Trophoblast cell (in vitro differentiated cells and primary cell): ENCODE measurements around the gene DNASE1L2.

Experiments
- DNase-seq, 2 donors: peaks; one replicate each; pipeline ENCODE4 v3.0.0-alpha.2; 2016
- H2AFZ ChIP-seq: 2 replicates; pipeline ENCODE4 v1.6.1; 2013; ENCODE audit warnings: low read length, moderate library complexity, mild to moderate bottlenecking; ENCODE audit not compliant: insufficient read depth, poor library complexity
- H2AK5ac ChIP-seq: 2 replicates; pipeline ENCODE4 v1.6.1; 2013; ENCODE audit warnings: mild to moderate bottlenecking, low read length
- H2BK120ac ChIP-seq: 2 replicates; pipeline ENCODE4 v1.6.1; 2013; ENCODE audit warnings: low read length, mild to moderate bottlenecking, moderate library complexity; ENCODE audit not compliant: insufficient read depth, poor library complexity
- H2BK12ac ChIP-seq: 2 replicates; pipeline ENCODE4 v1.6.1; 2013; ENCODE audit warnings: mild to moderate bottlenecking, low read length, moderate library complexity
- H2BK5ac ChIP-seq: 2 replicates; pipeline ENCODE4 v1.6.1; 2013; ENCODE audit warnings: low read length, low read depth, moderate library complexity, mild to moderate bottlenecking; ENCODE audit not compliant: poor library complexity
- H3K14ac ChIP-seq: 2 replicates; pipeline ENCODE4 v1.6.1; 2013; ENCODE audit warnings: mild to moderate bottlenecking, low read length
- H3K18ac ChIP-seq: 2 replicates; pipeline ENCODE4 v1.6.1; 2013; ENCODE audit warnings: mild to moderate bottlenecking, low read length
- H3K23ac ChIP-seq: 2 replicates; pipeline ENCODE4 v1.6.1; 2013; ENCODE audit warnings: low read length
- H3K27ac ChIP-seq: 2 replicates; pipeline ENCODE4 v1.5.1; 2013; ENCODE audit warnings: low read depth, mild to moderate bottlenecking, inconsistent platforms, low read length, moderate library complexity
- H3K27me3 ChIP-seq: 2 replicates; pipeline ENCODE4 v1.6.1; 2013; ENCODE audit warnings: inconsistent platforms, mild to moderate bottlenecking, low read length, moderate library complexity; ENCODE audit not compliant: insufficient read depth
- H3K36me3 ChIP-seq, 2 experiments: 1 replicate in 1 of 2; 2 replicates in 1 of 2; pipeline ENCODE4 v1.6.1; 2013; ENCODE audit warnings: low read length in 2 of 2, mild to moderate bottlenecking in 2 of 2, moderate library complexity in 1 of 2; ENCODE audit not compliant: insufficient read depth in 2 of 2, control insufficient read depth in 1 of 2
- H3K4ac ChIP-seq: 2 replicates; pipeline ENCODE4 v1.6.1; 2013; ENCODE audit warnings: low read depth, mild to moderate bottlenecking, low read length, moderate library complexity
- H3K4me1 ChIP-seq, 2 experiments: 1 replicate in 1 of 2; 2 replicates in 1 of 2; pipeline ENCODE4 v1.6.1; 2013; ENCODE audit warnings: low read length in 2 of 2, mild to moderate bottlenecking in 2 of 2, moderate library complexity in 1 of 2; ENCODE audit not compliant: insufficient read depth in 2 of 2, control insufficient read depth in 1 of 2
- H3K4me2 ChIP-seq: 2 replicates; pipeline ENCODE4 v1.6.1; 2013; ENCODE audit warnings: inconsistent platforms, mild to moderate bottlenecking, low read length, moderate library complexity
- H3K4me3 ChIP-seq: 2 replicates; pipeline ENCODE4 v1.5.1; 2013; ENCODE audit warnings: mild to moderate bottlenecking, low read depth, low read length, inconsistent platforms
- H3K79me1 ChIP-seq: one replicate; pipeline ENCODE4 v1.6.1; 2013; ENCODE audit warnings: low read length
- H3K79me2 ChIP-seq: 2 replicates; pipeline ENCODE4 v1.6.1; 2013; ENCODE audit warnings: low read length, mild to moderate bottlenecking; ENCODE audit not compliant: control insufficient read depth, insufficient read depth, poor library complexity
- H3K9ac ChIP-seq: 2 replicates; pipeline ENCODE4 v1.6.1; 2013; ENCODE audit warnings: mild to moderate bottlenecking, low read length
- H3K9me3 ChIP-seq: 2 replicates; pipeline ENCODE4 v1.6.1; 2013; ENCODE audit warnings: low read depth, mild to moderate bottlenecking, control low read depth, inconsistent platforms, low read length; ENCODE audit not compliant: insufficient read depth
- H4K12ac ChIP-seq: 2 replicates; pipeline ENCODE4 v1.6.1; 2013; ENCODE audit warnings: low read depth, mild to moderate bottlenecking, low read length, moderate library complexity
- H4K8ac ChIP-seq: 2 replicates; pipeline ENCODE4 v1.6.1; 2013; ENCODE audit warnings: low read depth, mild to moderate bottlenecking, low read length, moderate library complexity
- H4K91ac ChIP-seq: one replicate; pipeline ENCODE4 v1.6.1; 2013; ENCODE audit warnings: low read depth, mild to moderate bottlenecking, low read length, moderate library complexity
- WGBS: extraction: QIAGEN DNeasy Blood & Tissue Kit; methylation state at CpG from one replicate; pipeline ENCODE4 v1.1.7; 2013; ENCODE audit warnings: missing lambda C conversion rate; ENCODE audit not compliant: insufficient read length, insufficient coverage; ENCODE audit errors: extremely low coverage; 5-methylcytosine and 5-hydroxymethylcytosine counted together

The DNASE1L2 gene

DNA sequence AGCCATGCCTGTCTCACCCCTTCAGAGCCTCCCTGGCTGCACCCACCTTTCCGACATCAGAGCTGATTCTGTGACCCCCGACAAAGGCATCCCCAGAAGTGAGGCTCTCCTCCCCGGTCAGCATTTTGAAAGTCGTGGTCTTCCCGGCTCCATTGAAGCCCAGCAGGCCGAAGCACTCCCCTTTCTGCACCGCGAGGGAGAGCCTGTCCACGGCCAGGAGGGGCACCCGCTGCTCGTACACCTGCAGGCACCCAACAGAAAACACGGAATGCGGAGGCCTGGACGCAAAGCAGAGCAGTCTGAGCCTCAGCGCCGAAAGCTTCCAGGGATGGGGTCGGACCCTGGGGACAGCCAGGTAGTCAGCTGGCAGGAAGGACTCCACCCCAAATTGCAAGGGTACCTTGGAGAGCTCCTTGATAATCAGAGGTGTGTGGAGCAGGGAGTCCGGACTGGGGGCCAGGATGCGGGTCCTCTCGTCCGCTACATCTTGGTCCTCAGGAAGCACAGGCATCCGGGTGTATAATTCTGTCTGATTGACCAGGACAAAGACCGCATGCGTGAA is 44.8 kb downstream of the DNASE1L2 start:
- Histone ChIP-seq H3K36me3 (no peaks in the 10 kb centered on the region), H2AFZ (no peak overlapping the region), H3K27ac (no peak overlapping the region), H2BK12ac (no peak overlapping the region), H2BK120ac (no peak overlapping the region), H3K79me1 (no peaks in the 10 kb centered on the region), H2BK5ac (no peak overlapping the region), H3K4me3 (no peak overlapping the region), H2AK5ac (no peak overlapping the region), H3K23ac (no peak overlapping the region), H3K4me2 (no peak overlapping the region), H4K8ac (no peak overlapping the region), H3K9me3 (peaks cover 2% of the 10 kb centered on the region), H3K14ac (no peak overlapping the region), H3K79me2 (no peaks in the 10 kb centered on the region), H3K9ac (no peak overlapping the region), H3K18ac (no peak overlapping the region), H4K91ac (no peak overlapping the region), H3K4me1 (no peaks in the 10 kb centered on the region), H3K27me3 (no peaks in the 10 kb centered on the region), H3K4ac (no peak overlapping the region), H4K12ac (no peak overlapping the region)
- WGBS = no CpG with 5 or more reads among the region's 24 CpGs
- no peak for DNase-seq

DNA sequence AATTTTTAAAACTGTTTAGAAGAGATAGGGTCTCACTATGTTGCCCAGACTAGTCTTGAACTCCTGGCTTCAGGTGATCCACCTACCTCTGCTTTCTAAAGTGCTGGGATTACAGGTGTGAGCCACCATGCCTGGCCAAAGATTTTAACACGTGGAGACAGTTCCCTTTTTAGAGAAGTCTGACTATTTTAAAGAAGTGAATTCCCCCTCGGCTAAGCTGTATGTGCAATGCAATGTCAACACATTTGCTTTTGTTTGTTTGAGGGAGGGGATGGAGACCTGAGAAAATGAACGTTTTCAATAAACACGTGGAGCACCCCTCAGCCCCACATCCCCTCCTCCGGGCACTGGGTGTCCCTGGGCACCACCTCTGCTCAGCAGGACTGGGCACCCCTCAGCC is 46.0 kb downstream of the DNASE1L2 start:
- Histone ChIP-seq H3K4me3 (no peak overlapping the region), H3K14ac (no peak overlapping the region), H2BK12ac (no peak overlapping the region), H2AK5ac (no peak overlapping the region), H4K91ac (no peak overlapping the region), H2BK120ac (no peak overlapping the region), H2AFZ (no peak overlapping the region), H4K8ac (no peak overlapping the region), H2BK5ac (no peak overlapping the region), H3K27me3 (no peaks in the 10 kb centered on the region), H4K12ac (no peak overlapping the region), H3K79me2 (no peaks in the 10 kb centered on the region), H3K79me1 (no peaks in the 10 kb centered on the region), H3K27ac (no peak overlapping the region), H3K36me3 (no peaks in the 10 kb centered on the region), H3K4me2 (no peak overlapping the region), H3K9me3 (peaks cover 2% of the 10 kb centered on the region), H3K4ac (no peak overlapping the region), H3K4me1 (no peaks in the 10 kb centered on the region), H3K18ac (no peak overlapping the region), H3K9ac (no peak overlapping the region), H3K23ac (no peak overlapping the region)
- no peak for DNase-seq
- no CpG with 5 or more reads among the region's 5 CpGs for WGBS

DNA sequence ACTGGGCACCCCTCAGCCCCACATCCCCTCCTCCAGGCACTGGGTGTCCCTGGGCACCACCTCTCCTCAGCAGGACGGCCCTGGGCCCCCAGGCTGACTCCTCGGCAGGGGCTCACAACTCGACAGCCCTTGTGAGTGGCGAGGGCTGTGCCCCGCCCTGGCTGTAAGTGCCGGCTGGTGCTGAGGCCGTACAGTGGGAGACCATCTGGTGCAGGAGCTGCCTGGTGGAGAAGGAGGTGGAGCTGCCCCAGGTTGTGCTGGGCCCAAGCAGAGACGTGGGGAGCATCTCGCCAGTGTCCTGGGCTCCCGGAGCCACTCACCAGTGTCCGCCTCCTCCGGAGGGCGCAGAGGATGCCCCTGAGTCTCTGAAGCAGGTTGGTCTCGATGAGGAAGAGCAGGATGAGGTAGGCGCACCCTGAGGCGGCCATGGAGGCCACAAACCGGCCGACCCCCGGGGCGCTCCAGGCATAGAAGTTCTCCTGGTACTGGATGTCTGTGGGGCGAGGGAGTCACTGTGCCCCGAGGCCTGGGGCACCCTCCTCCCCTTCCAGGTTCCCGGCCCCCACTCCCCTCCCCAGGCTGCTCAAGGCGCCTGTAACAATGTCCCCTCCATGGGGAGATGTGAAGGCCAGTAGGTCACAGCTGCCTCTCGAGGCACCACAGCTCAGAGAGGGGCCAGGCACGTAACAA is 46.8 kb downstream of the DNASE1L2 start:
- peaks cover 2% of the 10 kb centered on the region for H3K9me3 ChIP-seq
- H2BK12ac ChIP-seq = no peak overlapping the region
- DNase-seq = no peak
- no peak overlapping the region for H4K12ac ChIP-seq
- no peaks in the 10 kb centered on the region for H3K79me1 ChIP-seq
- no peaks in the 10 kb centered on the region for H3K4me1 ChIP-seq
- no peak overlapping the region for H2BK120ac ChIP-seq
- no peak overlapping the region for H2AK5ac ChIP-seq
- H3K4me3 ChIP-seq = no peak overlapping the region
- no CpG with 5 or more reads among the region's 26 CpGs for WGBS
- no peaks in the 10 kb centered on the region for H3K27me3 ChIP-seq
- no peak overlapping the region for H4K91ac ChIP-seq
- no peak overlapping the region for H3K4me2 ChIP-seq
- no peaks in the 10 kb centered on the region for H3K79me2 ChIP-seq
- no peak overlapping the region for H3K18ac ChIP-seq
- H2BK5ac ChIP-seq = no peak overlapping the region
- H3K23ac ChIP-seq = no peak overlapping the region
- H4K8ac ChIP-seq = no peak overlapping the region
- no peak overlapping the region for H3K27ac ChIP-seq
- H3K4ac ChIP-seq = no peak overlapping the region
- no peak overlapping the region for H3K14ac ChIP-seq
- no peak overlapping the region for H3K9ac ChIP-seq
- H3K36me3 ChIP-seq = no peaks in the 10 kb centered on the region
- no peak overlapping the region for H2AFZ ChIP-seq

DNA sequence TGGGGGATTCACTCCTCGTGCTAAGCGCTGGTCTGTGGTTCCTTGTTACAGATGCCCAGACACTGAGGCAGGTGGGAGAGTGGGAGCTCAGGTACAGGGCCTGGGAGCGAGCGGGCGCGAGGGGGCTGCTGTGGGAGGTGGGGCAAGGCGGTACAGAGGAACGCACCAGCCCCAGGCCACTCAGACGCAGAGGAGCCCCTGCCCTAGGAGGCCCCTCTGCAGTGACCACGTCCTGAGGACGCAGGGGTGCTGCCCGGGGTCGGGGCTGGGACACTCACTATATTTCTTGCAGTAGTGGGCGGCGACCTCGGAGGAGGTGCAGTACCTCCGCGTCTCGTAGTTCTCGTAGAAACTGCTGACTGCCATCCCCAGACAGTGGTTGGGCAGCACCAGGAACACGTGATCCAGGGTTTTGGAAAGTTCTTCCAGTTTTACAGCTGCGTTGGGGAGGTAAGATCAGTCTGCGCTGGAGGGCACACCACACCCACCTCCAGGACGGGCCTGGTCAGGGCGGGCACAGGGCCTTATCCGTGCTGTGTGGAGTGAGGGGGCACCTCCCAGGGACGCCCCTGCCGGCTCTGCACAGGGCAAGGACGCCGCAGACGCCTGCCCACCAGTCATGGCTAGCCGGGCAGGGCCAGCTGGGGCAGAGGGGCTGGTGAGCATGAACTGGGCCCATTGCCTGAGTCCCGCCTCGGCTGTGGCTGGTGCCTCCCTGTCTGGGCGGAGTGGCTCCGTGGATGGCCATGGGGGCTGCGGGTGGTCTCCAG is 47.9 kb downstream of the DNASE1L2 start:
- no peak overlapping the region for H2AFZ ChIP-seq
- no peak overlapping the region for H2BK120ac ChIP-seq
- no peaks in the 10 kb centered on the region for H3K36me3 ChIP-seq
- no peak overlapping the region for H3K14ac ChIP-seq
- H4K91ac ChIP-seq = no peak overlapping the region
- H4K8ac ChIP-seq = no peak overlapping the region
- no peak overlapping the region for H3K23ac ChIP-seq
- H3K9me3 ChIP-seq = peaks cover 2% of the 10 kb centered on the region
- H4K12ac ChIP-seq = no peak overlapping the region
- WGBS = no CpG with 5 or more reads among the region's 37 CpGs
- no peak overlapping the region for H3K4me2 ChIP-seq
- H2AK5ac ChIP-seq = no peak overlapping the region
- H2BK12ac ChIP-seq = no peak overlapping the region
- H2BK5ac ChIP-seq = no peak overlapping the region
- no peak overlapping the region for H3K18ac ChIP-seq
- no peak overlapping the region for H3K4me3 ChIP-seq
- no peaks in the 10 kb centered on the region for H3K79me2 ChIP-seq
- H3K79me1 ChIP-seq = no peaks in the 10 kb centered on the region
- H3K9ac ChIP-seq = no peak overlapping the region
- no peaks in the 10 kb centered on the region for H3K27me3 ChIP-seq
- no peak overlapping the region for H3K4ac ChIP-seq
- no peak overlapping the region for H3K27ac ChIP-seq
- no peaks in the 10 kb centered on the region for H3K4me1 ChIP-seq
- no peak for DNase-seq
